ENCODE data around the gene CCDC57.
"Not testable (repeated sequence)": the region's sequence is repeated elsewhere in the genome, so short reads cannot be mapped to it uniquely, and the experiment has no call there.

GRCh38 chr17:82254096-82254495 lies 41.5 kb upstream of the CCDC57 start:
- TF ChIP-seq CTCF, POLR2A, POLR2AphosphoS5 (IDR thresholded peaks at IDR 0.05): not testable (repeated sequence)
